Stimulated activated naive B cell treated with anti-CD40 and anti-IgM and Interleukin-4, amounts not matched to agents 10 μg/mL and 1 μg/mL and 100 μg/mL, for 72 hours (primary cell): ENCODE results near the gene CFL1.

Experiments
- ATAC-seq, 2 donors: fragments of 150-1000 bp; cut with Tn5 transposase; replicated peaks; 2 replicates each; pipeline ENCODE4 v1.10.0; 2021; ENCODE audit warnings: moderate library complexity in 1 of 2
- DNase-seq: peaks from one replicate; pipeline ENCODE4 v3.0.0; 2021
- H3K27ac Mint-ChIP-seq: one replicate; pipeline ENCODE4 v1.8.0; 2022; ENCODE audit warnings: mild to moderate bottlenecking, mixed read lengths
- H3K27me3 Mint-ChIP-seq, 2 donors: one replicate each; pipeline ENCODE4 v1.8.0; 2022; ENCODE audit warnings: mixed read lengths in 2 of 2
- H3K36me3 Mint-ChIP-seq, 2 donors: one replicate each; pipeline ENCODE4 v1.8.0; 2022; ENCODE audit warnings: mixed read lengths in 2 of 2, mild to moderate bottlenecking in 1 of 2
- H3K4me1 Mint-ChIP-seq, 2 donors: one replicate each; pipeline ENCODE4 v1.8.0; 2022; ENCODE audit warnings: mixed read lengths in 2 of 2, mild to moderate bottlenecking in 1 of 2
- H3K4me3 Mint-ChIP-seq, 2 donors: one replicate each; pipeline ENCODE4 v1.8.0; 2022; ENCODE audit warnings: mild to moderate bottlenecking in 2 of 2, mixed read lengths in 2 of 2, moderate library complexity in 1 of 2
- H3K9me3 Mint-ChIP-seq, 2 donors: one replicate each; pipeline ENCODE4 v1.8.0; 2022; ENCODE audit warnings: mixed read lengths in 2 of 2, mild to moderate bottlenecking in 1 of 2

Gene CFL1

DNA sequence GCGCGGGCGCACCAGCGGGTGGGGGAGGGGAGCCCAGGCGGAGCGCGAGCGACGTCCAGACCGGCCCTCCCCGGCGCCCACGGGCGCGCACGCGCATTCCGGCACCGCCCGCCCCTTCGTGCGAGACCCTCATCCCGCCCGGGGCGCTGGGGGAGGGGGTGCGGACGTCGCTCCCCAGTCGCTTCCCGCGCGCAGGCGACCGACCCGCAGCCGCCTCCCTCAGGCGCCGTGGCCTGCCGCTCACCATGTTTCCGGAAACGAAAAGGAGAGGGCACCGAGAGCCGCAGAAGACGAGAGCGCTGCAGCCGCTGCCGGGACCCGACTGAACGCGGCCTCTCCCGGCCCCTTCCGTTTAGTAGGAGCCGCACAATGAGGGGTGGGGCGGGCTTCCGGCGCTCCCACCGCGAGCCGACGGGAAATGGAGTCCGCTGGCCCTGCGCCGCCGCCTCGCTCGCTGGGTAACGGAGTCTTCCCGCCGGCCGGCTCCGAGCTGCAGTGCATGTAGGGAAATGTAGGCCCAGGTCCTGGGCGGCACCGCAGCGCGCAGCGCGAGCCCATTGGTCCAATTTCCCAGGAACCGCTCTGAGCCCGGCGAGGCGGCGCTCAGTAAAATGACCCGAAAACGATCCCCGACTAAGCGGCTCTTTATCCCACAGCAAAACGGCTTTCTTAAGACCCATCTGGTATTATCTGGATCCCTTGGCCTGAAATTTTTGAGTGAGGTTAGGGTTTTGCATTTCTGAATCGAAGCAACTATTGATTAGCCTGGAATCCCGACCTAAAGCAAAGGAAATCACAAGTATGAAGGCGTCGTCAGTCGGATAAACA, at the start of gene CFL1:
CFL1 (minus strand) TSS at position 328 of the 828 bp plus-strand sequence; CDS start at position 247, 81 bp downstream.
- H3K4me1 Mint-ChIP-seq = peaks cover 40 to 76% of the 10 kb centered on the region in 2 donors
- H3K27me3 Mint-ChIP-seq = no peaks in the 10 kb centered on the region
- DNase-seq (peak; percentile 97), ATAC-seq (peak; percentile 63 to 64)
- peak within 1 kb of the TSS; percentile 99 for H3K27ac Mint-ChIP-seq
- peaks cover 58 to 60% of the 10 kb centered on the region in 2 donors for H3K36me3 Mint-ChIP-seq
- H3K9me3 Mint-ChIP-seq = no peaks in the 10 kb centered on the region
- peak within 1 kb of the TSS; percentile 97 for H3K4me3 Mint-ChIP-seq

DNA sequence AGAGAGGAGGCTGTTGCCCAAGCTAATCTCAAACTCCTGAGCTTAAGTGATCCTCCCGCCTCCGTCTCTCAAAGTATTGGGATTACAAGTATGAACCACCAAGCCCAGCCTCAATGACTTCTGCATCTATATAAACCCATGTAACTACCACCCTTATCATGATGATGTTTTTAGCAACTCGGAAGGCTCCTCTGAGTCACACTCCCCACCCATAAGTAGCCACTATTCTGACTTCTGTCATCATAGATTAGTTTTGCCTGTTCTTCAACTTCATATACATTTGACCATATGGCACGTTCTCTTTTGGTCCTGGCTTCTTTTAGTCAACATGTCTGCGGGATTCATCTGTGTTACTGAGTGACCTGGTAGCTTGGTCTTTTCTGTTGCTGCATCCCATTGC, 48.6 kb upstream of the CFL1 start:
- ATAC-seq = no peak
- Mint-ChIP-seq H3K27ac (no peak overlapping the region), H3K36me3 (no peaks in the 10 kb centered on the region), H3K27me3 (peaks cover 9 to 16% of the 10 kb centered on the region in 2 donors), H3K9me3 (no peaks in the 10 kb centered on the region), H3K4me3 (no peak overlapping the region), H3K4me1 (peaks cover 2 to 8% of the 10 kb centered on the region in 2 donors)
- DNase-seq = no peak

- H3K4me3 Mint-ChIP-seq = no peak overlapping the region
- DNase-seq (no peak), ATAC-seq (no peak)
- H3K36me3 Mint-ChIP-seq = no peaks in the 10 kb centered on the region
- no peaks in the 10 kb centered on the region for H3K9me3 Mint-ChIP-seq
- peaks cover 5 to 7% of the 10 kb centered on the region in 2 donors for H3K27me3 Mint-ChIP-seq
- H3K27ac Mint-ChIP-seq = no peak overlapping the region
- H3K4me1 Mint-ChIP-seq = peaks cover 2 to 8% of the 10 kb centered on the region in 2 donors
These were observed 45.7 kb upstream of the CFL1 start for GRCh38 chr11:65903715-65904114.

GRCh38 chr11:65903068-65903481, 45.1 kb upstream of the CFL1 start:
- no peak for ATAC-seq
- no peaks in the 10 kb centered on the region for H3K36me3 Mint-ChIP-seq
- no peak overlapping the region for H3K27ac Mint-ChIP-seq
- H3K4me3 Mint-ChIP-seq = no peak overlapping the region
- peaks cover 5 to 7% of the 10 kb centered on the region in 2 donors for H3K27me3 Mint-ChIP-seq
- peaks cover 2 to 11% of the 10 kb centered on the region in 2 donors for H3K4me1 Mint-ChIP-seq
- no peak for DNase-seq
- no peaks in the 10 kb centered on the region for H3K9me3 Mint-ChIP-seq

DNA sequence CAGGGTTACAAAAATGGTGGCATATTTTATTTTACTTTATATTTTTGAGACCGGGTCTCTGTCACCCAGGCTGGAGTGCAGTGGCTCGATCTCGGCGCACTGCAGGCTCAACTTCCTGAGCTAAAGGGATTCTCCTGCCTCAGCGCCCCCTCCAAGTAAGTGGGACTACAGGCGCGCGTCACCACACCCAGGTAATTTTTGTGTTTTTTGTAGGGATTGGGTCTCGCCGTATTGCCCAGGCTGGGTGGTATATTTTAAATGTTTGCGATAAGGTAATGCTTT, 42.9 kb upstream of the CFL1 start:
- peaks cover under 1 to 10% of the 10 kb centered on the region in 2 donors for H3K36me3 Mint-ChIP-seq
- H3K4me3 Mint-ChIP-seq = peak overlapping the region; percentile 67 to 77
- H3K27ac Mint-ChIP-seq = no peak overlapping the region
- H3K27me3 Mint-ChIP-seq = peaks cover 0 to 7% of the 10 kb centered on the region in 2 donors
- H3K4me1 Mint-ChIP-seq = peaks cover 9 to 29% of the 10 kb centered on the region in 2 donors
- H3K9me3 Mint-ChIP-seq = no peaks in the 10 kb centered on the region
- DNase-seq (no peak), ATAC-seq (no peak)

DNA sequence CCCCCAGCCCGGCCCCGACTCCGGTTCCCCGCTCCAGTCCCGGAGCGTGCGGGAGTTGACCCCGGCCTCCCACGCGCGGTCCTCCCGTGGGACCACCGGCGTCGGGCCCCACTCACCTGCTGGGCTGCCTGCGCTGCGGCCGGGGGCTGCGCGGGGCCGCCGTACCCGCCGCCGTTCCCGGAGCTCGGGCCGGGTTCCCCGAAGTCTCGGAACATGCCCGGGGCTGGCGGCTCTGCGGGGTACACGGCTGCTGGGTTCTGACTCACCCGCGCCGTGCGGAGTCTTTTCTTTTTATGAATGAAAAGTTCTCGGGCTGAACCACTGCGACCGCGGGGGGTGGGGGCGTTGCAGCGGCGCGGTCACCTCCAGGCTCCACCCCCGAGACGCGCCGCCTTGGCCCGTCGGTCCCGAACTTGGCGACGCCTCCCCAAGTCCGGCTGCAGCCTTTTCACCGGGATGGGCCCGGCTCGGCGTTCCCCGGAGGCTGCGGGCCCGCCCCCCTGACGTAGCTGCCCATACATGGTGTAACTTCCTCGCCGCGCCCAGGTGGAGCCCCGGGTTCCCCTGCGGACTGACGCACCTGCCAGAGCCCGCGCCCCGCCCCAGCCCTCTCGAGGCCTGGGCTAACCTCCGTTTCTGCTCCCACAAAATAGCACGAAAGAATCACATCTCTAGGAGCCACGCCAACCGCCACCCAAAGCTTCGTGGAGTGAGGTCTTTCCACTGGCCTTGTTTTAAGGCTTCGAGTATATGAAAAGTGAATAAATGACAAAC, 42.3 kb upstream of the CFL1 start, which contains the start of gene FOSL1:
FOSL1 (minus strand) TSS at position 264 of the 774 bp plus-strand sequence; CDS start at position 215, 49 bp downstream.
- Mint-ChIP-seq H3K9me3 (no peaks in the 10 kb centered on the region), H3K4me3 (peak within 1 kb of the TSS; percentile 85 to 90), H3K36me3 (peaks cover 6 to 14% of the 10 kb centered on the region in 2 donors), H3K27ac (peak within 1 kb of the TSS; percentile 89), H3K27me3 (peaks cover 0 to 7% of the 10 kb centered on the region in 2 donors), H3K4me1 (peaks cover 12 to 34% of the 10 kb centered on the region in 2 donors)
- ATAC-seq = peak; percentile 90 to 91
- peak; percentile 82 for DNase-seq

GRCh38 chr11:65899356-65900124, 41.6 kb upstream of the CFL1 start:
- peak; percentile 19 to 24 for ATAC-seq
- peaks cover 12 to 41% of the 10 kb centered on the region in 2 donors for H3K4me1 Mint-ChIP-seq
- H3K36me3 Mint-ChIP-seq = peaks cover 8 to 16% of the 10 kb centered on the region in 2 donors
- no peaks in the 10 kb centered on the region for H3K9me3 Mint-ChIP-seq
- peak overlapping the region; percentile 85 to 90 for H3K4me3 Mint-ChIP-seq
- peaks cover 0 to 7% of the 10 kb centered on the region in 2 donors for H3K27me3 Mint-ChIP-seq
- peak overlapping the region; percentile 89 for H3K27ac Mint-ChIP-seq
- DNase-seq = no peak

DNA sequence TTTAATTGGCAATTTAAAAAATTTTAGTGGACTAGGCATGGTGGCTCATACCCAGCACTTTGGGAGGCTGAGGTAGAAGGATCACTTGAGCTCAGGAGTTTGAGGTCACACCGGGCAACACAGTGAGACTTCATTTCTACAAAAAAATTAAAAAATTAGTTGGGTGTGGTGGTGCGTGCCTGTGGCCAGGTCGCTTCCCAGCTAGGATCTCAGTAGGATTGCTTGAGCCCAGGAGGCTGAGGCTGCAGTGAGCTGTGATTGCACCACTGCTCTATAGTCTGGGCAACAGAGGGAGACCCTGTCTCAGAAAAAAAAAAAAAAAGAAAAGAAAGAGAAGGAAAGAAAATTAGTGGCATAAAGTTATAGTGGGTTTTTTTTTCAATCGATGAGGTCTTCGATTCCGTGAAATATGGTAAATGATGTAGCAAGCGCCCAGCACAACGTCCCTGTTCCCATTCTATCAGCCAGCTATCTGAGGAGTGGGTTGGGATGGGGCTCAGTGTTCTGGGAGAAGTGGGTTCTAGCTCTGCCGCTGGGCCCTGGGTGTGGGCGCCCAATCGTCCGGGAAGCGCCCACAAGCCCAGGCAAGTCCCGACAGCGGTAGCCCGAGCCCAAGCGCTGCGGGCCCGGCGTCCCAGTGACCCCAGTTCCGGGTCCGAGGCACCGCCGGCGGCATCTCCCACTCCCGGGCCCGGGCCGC, 40.8 kb upstream of the CFL1 start:
- Mint-ChIP-seq H3K9me3 (no peaks in the 10 kb centered on the region), H3K4me3 (peak overlapping the region; percentile 85 to 90), H3K27ac (peak overlapping the region; percentile 93), H3K27me3 (peaks cover 0 to 3% of the 10 kb centered on the region in 2 donors), H3K36me3 (peaks cover 8 to 16% of the 10 kb centered on the region in 2 donors), H3K4me1 (peaks cover 18 to 48% of the 10 kb centered on the region in 2 donors)
- DNase-seq (no peak), ATAC-seq (no peak)

GRCh38 chr11:65897020-65897471, 39.1 kb upstream of the CFL1 start:
- ATAC-seq = no peak
- Mint-ChIP-seq H3K27me3 (no peaks in the 10 kb centered on the region), H3K4me3 (no peak overlapping the region), H3K9me3 (no peaks in the 10 kb centered on the region), H3K27ac (no peak overlapping the region), H3K4me1 (peaks cover 31 to 61% of the 10 kb centered on the region in 2 donors), H3K36me3 (peaks cover 16 to 21% of the 10 kb centered on the region in 2 donors)
- no peak for DNase-seq

- H3K27ac Mint-ChIP-seq = peak overlapping the region; percentile 57
- DNase-seq = no peak
- no peak for ATAC-seq
- H3K27me3 Mint-ChIP-seq = no peaks in the 10 kb centered on the region
- H3K36me3 Mint-ChIP-seq = peaks cover 16 to 21% of the 10 kb centered on the region in 2 donors
- H3K4me1 Mint-ChIP-seq = peaks cover 33 to 68% of the 10 kb centered on the region in 2 donors
- no peak overlapping the region for H3K4me3 Mint-ChIP-seq
- H3K9me3 Mint-ChIP-seq = no peaks in the 10 kb centered on the region
These were observed 38.3 kb upstream of the CFL1 start for GRCh38 chr11:65896034-65896999.

DNA sequence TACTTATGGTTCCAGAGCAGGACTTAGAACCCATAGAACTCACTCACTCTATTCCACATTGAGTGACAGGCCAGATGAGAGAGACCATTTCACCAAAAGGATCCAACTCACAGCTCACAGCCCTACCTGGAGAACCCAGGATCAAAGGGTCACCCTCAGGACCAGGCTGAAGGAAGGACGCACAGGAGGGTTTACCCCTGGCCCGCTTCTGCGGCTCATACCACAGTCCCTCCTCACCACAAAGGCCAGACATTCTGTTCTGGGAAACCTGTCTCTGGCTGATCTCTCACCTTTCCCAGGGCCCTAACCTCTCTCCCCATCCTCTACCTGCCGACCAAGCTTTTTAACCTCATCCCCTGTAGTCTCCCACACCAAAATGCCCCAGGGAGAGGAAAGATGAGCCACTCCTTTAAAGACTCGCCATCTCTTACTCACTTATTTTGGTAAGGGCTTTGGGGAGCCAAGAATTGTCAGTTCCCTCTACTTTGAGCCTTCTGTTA, 37.6 kb upstream of the CFL1 start:
- Mint-ChIP-seq H3K4me3 (peak overlapping the region; percentile 44), H3K27ac (peak overlapping the region; percentile 57)

DNA sequence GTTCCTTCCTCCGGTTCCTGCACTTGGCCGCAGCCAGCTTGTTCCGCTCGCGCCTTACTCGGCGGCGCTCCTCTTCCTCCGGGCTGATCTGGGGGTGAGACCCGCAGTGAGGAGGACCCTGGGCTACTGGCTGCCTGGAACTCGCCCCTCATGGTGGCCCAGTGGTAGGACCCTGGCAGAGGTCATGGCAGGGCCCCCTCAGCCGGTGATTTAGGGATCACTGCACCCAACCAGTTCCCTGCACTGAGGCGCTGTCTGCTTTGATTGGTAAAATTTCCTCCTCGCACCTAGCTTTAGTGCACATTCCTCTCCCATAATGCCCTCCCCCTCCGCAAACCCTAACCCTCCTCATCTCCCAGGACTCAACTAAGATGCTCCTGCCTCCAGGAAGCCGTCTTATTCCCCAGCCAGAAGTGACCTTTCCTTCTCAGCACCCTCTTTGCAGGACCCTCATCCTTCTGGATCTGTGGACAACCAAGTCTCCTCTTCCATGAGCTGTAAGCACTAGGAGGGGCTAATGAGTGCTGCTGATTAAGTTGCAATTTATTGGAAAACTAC, 36.1 kb upstream of the CFL1 start:
- Mint-ChIP-seq H3K4me1 (peaks cover 44 to 84% of the 10 kb centered on the region in 2 donors), H3K36me3 (peaks cover 16 to 21% of the 10 kb centered on the region in 2 donors), H3K4me3 (peak overlapping the region; percentile 95 to 97), H3K9me3 (no peaks in the 10 kb centered on the region), H3K27me3 (no peaks in the 10 kb centered on the region), H3K27ac (peak overlapping the region; percentile 86)
- ATAC-seq (no peak), DNase-seq (no peak)

More for the DNA sequence above, 37.6 kb upstream of the CFL1 start:
- Mint-ChIP-seq H3K27me3 (no peaks in the 10 kb centered on the region), H3K9me3 (no peaks in the 10 kb centered on the region), H3K4me1 (peaks cover 33 to 71% of the 10 kb centered on the region in 2 donors), H3K36me3 (peaks cover 16 to 21% of the 10 kb centered on the region in 2 donors)
- DNase-seq (no peak), ATAC-seq (no peak)
